T-cell (primary cell): ENCODE data around the gene RHOG. TPM values are rescaled to one million over a fixed set of nuclear protein-coding genes. Genes with fewer than 3 reads are reported as not detected.

Experiments
- ATAC-seq, 4 experiments: fragments of 200-7000 bp in 3 of 4; fragments of 150-1000 bp in 1 of 4; cut with Tn5 transposase; replicated peaks in 1 of 4; 1 replicate in 3 of 4; 2 replicates in 1 of 4; pipeline ENCODE4 v1.10.0; 2021; ENCODE audit warnings: moderate library complexity in 3 of 4, mild to moderate bottlenecking in 2 of 4, moderate number of reproducible peaks in 1 of 4
- CTCF ChIA-PET, 2 donors: fragments of 300-600 bp; sonication (Branson Sonifier 250); formaldehyde crosslinking; loops; one replicate each; lab custom pipeline; 2022; ENCODE audit warnings: antibody characterized with exemption in 2 of 2; lab: Charles Lee
- POLR2A ChIA-PET, 2 donors: fragments of 300-600 bp; sonication (Branson Sonifier 250); formaldehyde crosslinking; loops; one replicate each; lab custom pipeline; 2022; ENCODE audit warnings: antibody characterized with exemption in 2 of 2; lab: Charles Lee
- DNase-seq, 35 experiments: peaks; one replicate each; pipeline versions ENCODE4 v3.0.0 to v3.0.0-alpha.2; 2013 to 2023
- H3K27ac ChIP-seq: one replicate; pipeline ENCODE4 v1.5.1; 2013; ENCODE audit warnings: low read length
- H3K27me3 ChIP-seq, 2 experiments: replicated peaks in 1 of 2; 1 replicate in 1 of 2; 2 replicates in 1 of 2; pipeline versions ENCODE4 v1.6.1 to v1.7.0; 2013; ENCODE audit warnings: low read length in 1 of 2, mixed read lengths in 1 of 2; ENCODE audit not compliant: control insufficient read depth in 2 of 2, insufficient read depth in 2 of 2; ENCODE audit errors: extremely low read depth in 1 of 2
- H3K36me3 ChIP-seq, 2 donors: 1 replicate in 1 of 2; 2 replicates in 1 of 2; pipeline versions ENCODE4 v1.6.1 to v1.7.0; 2013; ENCODE audit warnings: low read length in 1 of 2; ENCODE audit not compliant: control insufficient read depth in 2 of 2, insufficient read depth in 1 of 2; ENCODE audit errors: extremely low read depth in 1 of 2
- H3K4me1 ChIP-seq, 2 experiments: 1 replicate in 1 of 2; 2 replicates in 1 of 2; pipeline versions ENCODE4 v1.6.1 to v1.7.0; 2013; ENCODE audit warnings: low read length in 2 of 2, mixed read lengths in 1 of 2; ENCODE audit not compliant: insufficient read depth in 2 of 2, control insufficient read depth in 1 of 2; ENCODE audit errors: extremely low read depth in 1 of 2
- H3K4me3 ChIP-seq, 2 donors: 1 replicate in 1 of 2; 2 replicates in 1 of 2; pipeline versions ENCODE4 v1.5.1 to v1.7.0; 2013; ENCODE audit warnings: mild to moderate bottlenecking in 2 of 2, low read length in 1 of 2, moderate library complexity in 1 of 2; ENCODE audit not compliant: control insufficient read depth in 1 of 2; ENCODE audit errors: extremely low read depth in 1 of 2
- H3K9me3 ChIP-seq: 2 replicates; pipeline ENCODE4 v1.7.0; 2013
- H3K27ac Mint-ChIP-seq, 2 donors: one replicate each; pipeline ENCODE4 v1.8.0; 2020 to 2021; ENCODE audit warnings: mild to moderate bottlenecking in 2 of 2, mixed read lengths in 2 of 2
- H3K27me3 Mint-ChIP-seq, 2 donors: one replicate each; pipeline ENCODE4 v1.8.0; 2021 to 2022; ENCODE audit warnings: mixed read lengths in 2 of 2
- H3K36me3 Mint-ChIP-seq: one replicate; pipeline ENCODE4 v1.8.0; 2021; ENCODE audit warnings: mixed read lengths
- H3K4me1 Mint-ChIP-seq, 3 donors: one replicate each; pipeline ENCODE4 v1.8.0; 2020 to 2022; ENCODE audit warnings: mixed read lengths in 3 of 3, mild to moderate bottlenecking in 1 of 3
- H3K4me3 Mint-ChIP-seq, 3 donors: one replicate each; pipeline ENCODE4 v1.8.0; 2020 to 2022; ENCODE audit warnings: mild to moderate bottlenecking in 3 of 3, mixed read lengths in 3 of 3, moderate library complexity in 3 of 3
- H3K9me3 Mint-ChIP-seq, 3 donors: one replicate each; pipeline ENCODE4 v1.8.0; 2020 to 2022; ENCODE audit warnings: mixed read lengths in 3 of 3
- WGBS: methylation state at CpG from one replicate; pipeline ENCODE4 v1.1.5; 2013; ENCODE audit warnings: missing lambda C conversion rate; ENCODE audit not compliant: insufficient coverage; 5-methylcytosine and 5-hydroxymethylcytosine counted together
- total RNA-seq, 35 experiments: library from RNA in 6 of 35; stranded (reverse) in 6 of 35; fragments of 120-200 nt in 1 of 35; gene quantifications; one replicate each; pipeline versions ENCODE4 v1.2.1 to v1.2.4 and lab custom pipeline; 2013 to 2026

RHOG gene
- total RNA-seq, 5 donors from 2014 or later (not counting 1 experiment from before 2014, with no cell fraction given), result 88.1 to 108 (median 106) TPM

- no peaks in the 10 kb centered on the region for H3K9me3 ChIP-seq
- ATAC-seq (peak in 1 of 4 experiments; percentile 31), DNase-seq (no peak)
- Mint-ChIP-seq H3K4me1 (peaks cover 73 to 87% (median 73%) of the 10 kb centered on the region in 3 donors), H3K36me3 (peaks cover 48% of the 10 kb centered on the region), H3K9me3 (no peaks in the 10 kb centered on the region), H3K4me3 (peak overlapping the region in 1 of 3 donors; percentile 89), H3K27me3 (no peaks in the 10 kb centered on the region), H3K27ac (peak overlapping the region; percentile 90 to 94)
- H3K27ac ChIP-seq, result peak overlapping the region; percentile 47
- peaks cover 19 to 67% of the 10 kb centered on the region in 2 donors for H3K36me3 ChIP-seq
- peaks cover 36 to 65% of the 10 kb centered on the region in 2 experiments for H3K4me1 ChIP-seq
- H3K27me3 ChIP-seq, result no peaks in the 10 kb centered on the region
- ChIA-PET CTCF (interaction anchor here (0.5 to 1.3 kb wide), 5 partner anchors 8 to 249 kb away, joined by 3 to 4 read pairs (median 3); no protein-coding TSS in a partner anchor), POLR2A (interaction anchor here in 1 of 2 donors (0.6 kb wide), 2 partner anchors 181 to 241 kb away, joined by 3 read pairs; no protein-coding TSS in a partner anchor)
- 68% methylated on average over 10 of the region's 13 CpGs for WGBS
- no peak overlapping the region for H3K4me3 ChIP-seq
Measured at GRCh38 chr11:3831378-3832239, 9.2 kb downstream of the RHOG start.

DNA sequence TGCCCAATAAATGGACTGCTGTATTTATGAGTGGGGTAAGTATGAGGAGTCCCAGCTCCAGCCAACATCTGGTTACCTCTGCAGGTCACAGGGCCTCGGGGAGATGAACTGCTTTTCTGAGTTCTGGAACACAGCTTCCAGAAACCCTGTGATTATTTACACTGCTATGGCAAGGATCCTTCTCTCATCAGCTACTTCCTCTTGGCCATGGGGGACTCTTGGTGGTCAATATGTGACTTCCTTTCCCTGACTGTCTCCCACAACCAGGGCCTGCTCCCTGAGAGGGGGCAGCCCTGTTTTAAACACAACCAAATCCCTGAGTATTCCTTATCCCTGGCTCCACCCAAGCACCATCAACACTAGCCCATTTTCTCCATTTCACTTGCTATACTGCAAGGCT lies 10.0 kb downstream of the RHOG start:
- WGBS, result 33% methylated on average over 1 of the region's 1 CpG
- DNase-seq (no peak), ATAC-seq (no peak)
- CTCF ChIA-PET, result interaction anchor here (0.9 to 1.3 kb wide), 3 partner anchors 11 to 18 kb away, joined by 3 read pairs; no protein-coding TSS in a partner anchor
- Mint-ChIP-seq H3K4me3 (peak overlapping the region in 1 of 3 donors; percentile 89), H3K27ac (peak overlapping the region; percentile 90 to 94), H3K27me3 (no peaks in the 10 kb centered on the region), H3K36me3 (peaks cover 50% of the 10 kb centered on the region), H3K9me3 (no peaks in the 10 kb centered on the region), H3K4me1 (peaks cover 70 to 87% (median 73%) of the 10 kb centered on the region in 3 donors)
- Histone ChIP-seq H3K9me3 (no peaks in the 10 kb centered on the region), H3K4me1 (peaks cover 31 to 56% of the 10 kb centered on the region in 2 experiments), H3K27me3 (no peaks in the 10 kb centered on the region), H3K4me3 (no peak overlapping the region), H3K36me3 (peaks cover 19 to 75% of the 10 kb centered on the region in 2 donors), H3K27ac (peak overlapping the region; percentile 47)
- POLR2A ChIA-PET, result interaction anchor here in 1 of 2 donors (0.6 kb wide), 1 partner anchor 182 kb away, joined by 3 read pairs; no protein-coding TSS in a partner anchor

GRCh38 chr11:3830088-3830487 lies 10.7 kb downstream of the RHOG start:
- H3K36me3 Mint-ChIP-seq, result peaks cover 45% of the 10 kb centered on the region
- H3K4me3 Mint-ChIP-seq, result no peak overlapping the region
- Histone ChIP-seq H3K36me3 (peaks cover 19 to 75% of the 10 kb centered on the region in 2 donors), H3K4me1 (peaks cover 25 to 56% of the 10 kb centered on the region in 2 experiments), H3K27me3 (no peaks in the 10 kb centered on the region), H3K27ac (no peak overlapping the region), H3K9me3 (no peaks in the 10 kb centered on the region), H3K4me3 (no peak overlapping the region)
- no peaks in the 10 kb centered on the region for H3K9me3 Mint-ChIP-seq
- no peaks in the 10 kb centered on the region for H3K27me3 Mint-ChIP-seq
- peaks cover 68 to 85% (median 72%) of the 10 kb centered on the region in 3 donors for H3K4me1 Mint-ChIP-seq
- CTCF ChIA-PET, result interaction anchor here (0.9 to 2.6 kb wide), 3 partner anchors 12 to 25 kb away, joined by 3 to 6 read pairs (median 3); partner anchors contain the start of gene STIM1 (in 1 of the 2)
- DNase-seq (no peak), ATAC-seq (no peak)
- peak overlapping the region; percentile 55 to 90 for H3K27ac Mint-ChIP-seq
- POLR2A ChIA-PET, result no interaction called here
- WGBS, result 100% methylated on average over 1 of the region's 3 CpGs

DNA sequence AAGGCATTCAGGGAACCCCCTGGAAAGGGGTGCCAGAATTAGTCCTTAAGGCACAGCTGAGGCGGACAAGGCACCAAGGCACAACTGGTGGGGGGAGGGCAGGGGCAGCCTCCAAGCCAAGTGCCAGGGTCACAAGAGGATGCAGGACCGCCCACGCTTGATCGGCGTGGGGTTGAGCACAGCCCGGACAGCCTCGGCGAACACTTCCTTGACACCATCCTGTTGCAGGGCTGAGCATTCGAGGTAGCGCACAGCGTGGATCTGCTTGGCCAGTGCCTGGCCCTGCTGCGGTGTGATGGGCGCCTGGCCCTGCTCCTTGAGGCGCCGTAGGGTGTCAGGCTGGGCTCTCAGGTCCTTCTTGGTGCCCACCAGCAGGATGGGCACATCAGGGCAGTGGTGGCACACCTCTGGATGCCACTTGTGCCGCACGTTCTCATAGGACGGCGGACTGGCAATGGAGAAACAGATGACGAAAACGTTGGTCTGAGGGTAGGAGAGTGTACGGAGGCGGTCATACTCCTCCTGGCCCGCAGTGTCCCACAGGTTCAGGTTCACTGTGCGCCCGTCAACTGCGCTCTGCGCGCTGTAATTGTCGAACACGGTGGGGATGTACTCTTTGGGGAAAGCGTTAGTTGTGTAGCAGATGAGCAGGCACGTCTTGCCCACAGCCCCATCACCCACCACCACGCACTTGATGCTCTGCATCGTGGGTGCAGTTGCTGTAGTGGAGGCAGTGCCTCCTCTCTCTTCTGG lies 13.1 kb downstream of the RHOG start:
- Histone ChIP-seq H3K36me3 (peaks cover 22 to 62% of the 10 kb centered on the region in 2 donors), H3K27me3 (no peaks in the 10 kb centered on the region), H3K4me1 (peaks cover 8 to 43% of the 10 kb centered on the region in 2 experiments), H3K9me3 (no peaks in the 10 kb centered on the region), H3K27ac (no peak overlapping the region), H3K4me3 (no peak overlapping the region)
- ChIA-PET POLR2A (no interaction called here), CTCF (interaction anchor here (0.6 to 2.6 kb wide), 4 partner anchors 13 to 243 kb away, joined by 3 to 7 read pairs (median 4); partner anchors contain the start of genes RHOG (in 1 of the 2) and STIM1 (in 1 of the 2))
- Mint-ChIP-seq H3K9me3 (no peaks in the 10 kb centered on the region), H3K4me3 (no peak overlapping the region), H3K4me1 (peaks cover 61 to 76% (median 61%) of the 10 kb centered on the region in 3 donors), H3K36me3 (peaks cover 32% of the 10 kb centered on the region), H3K27me3 (no peaks in the 10 kb centered on the region), H3K27ac (peak overlapping the region; percentile 44 to 67)
- 91% methylated on average over 28 of the region's 35 CpGs for WGBS
- ATAC-seq, result no peak
- DNase-seq, result no peak

GRCh38 chr11:3826721-3827120 lies 14.0 kb downstream of the RHOG start:
- 93% methylated on average over 3 of the region's 3 CpGs for WGBS
- DNase-seq (no peak), ATAC-seq (no peak)
- no peaks in the 10 kb centered on the region for H3K27me3 Mint-ChIP-seq
- ChIA-PET CTCF (interaction anchor here in 1 of 2 donors (0.7 to 2.4 kb wide), 4 partner anchors 12 to 28 kb away, joined by 3 to 13 read pairs (median 4); partner anchors contain the start of genes RHOG and STIM1), POLR2A (interaction anchor here in 1 of 2 donors (0.5 kb wide), 1 partner anchor 246 kb away, joined by 3 read pairs; no protein-coding TSS in a partner anchor)
- no peak overlapping the region for H3K27ac ChIP-seq
- no peaks in the 10 kb centered on the region for H3K9me3 Mint-ChIP-seq
- H3K4me1 Mint-ChIP-seq, result peaks cover 52 to 67% (median 52%) of the 10 kb centered on the region in 3 donors
- H3K4me3 Mint-ChIP-seq, result no peak overlapping the region
- no peak overlapping the region for H3K4me3 ChIP-seq
- peaks cover 22 to 59% of the 10 kb centered on the region in 2 donors for H3K36me3 ChIP-seq
- H3K36me3 Mint-ChIP-seq, result peaks cover 30% of the 10 kb centered on the region
- H3K27ac Mint-ChIP-seq, result peak overlapping the region; percentile 44 to 63
- H3K27me3 ChIP-seq, result no peaks in the 10 kb centered on the region
- H3K9me3 ChIP-seq, result no peaks in the 10 kb centered on the region
- H3K4me1 ChIP-seq, result peaks cover 2 to 34% of the 10 kb centered on the region in 2 experiments
